Endodermal cell (in vitro differentiated cells): ENCODE results near the gene ZNF429. TPM values are rescaled to one million over a fixed set of nuclear protein-coding genes. Genes with fewer than 3 reads are reported as not detected.

ENCODE experiments used
- DNase-seq: peaks from one replicate; pipeline ENCODE4 v3.0.0-alpha.2; 2017
- H3K27ac ChIP-seq: 2 replicates; pipeline ENCODE4 v1.5.1; 2013; ENCODE audit warnings: mild to moderate bottlenecking, low read depth, low read length, moderate library complexity
- H3K27me3 ChIP-seq: 2 replicates; pipeline ENCODE4 v1.6.1; 2013; ENCODE audit warnings: mild to moderate bottlenecking, low read length, moderate library complexity; ENCODE audit not compliant: insufficient read depth, control insufficient read depth, poor library complexity, severe bottlenecking
- H3K36me3 ChIP-seq: 2 replicates; pipeline ENCODE4 v1.7.0; 2013; ENCODE audit warnings: mild to moderate bottlenecking, low read length, moderate library complexity; ENCODE audit not compliant: control insufficient read depth, insufficient read depth
- H3K4me1 ChIP-seq: one replicate; pipeline ENCODE4 v1.7.0; 2013; ENCODE audit warnings: low read length; ENCODE audit not compliant: control insufficient read depth, insufficient read depth
- H3K4me3 ChIP-seq: 2 replicates; pipeline ENCODE4 v1.5.1; 2013; ENCODE audit warnings: mild to moderate bottlenecking, low read length, moderate library complexity
- H3K9ac ChIP-seq: 2 replicates; pipeline ENCODE4 v1.6.1; 2013; ENCODE audit warnings: mild to moderate bottlenecking, low read length, moderate library complexity; ENCODE audit not compliant: poor library complexity, severe bottlenecking; ENCODE audit errors: extremely low read depth
- H3K9me3 ChIP-seq: 2 replicates; pipeline ENCODE4 v1.6.1; 2013; ENCODE audit warnings: mild to moderate bottlenecking, low read length, moderate library complexity; ENCODE audit not compliant: control insufficient read depth
- H3K27ac Mint-ChIP-seq: 2 replicates; pipeline ENCODE4 v1.8.0; 2020; ENCODE audit warnings: mixed read lengths
- H3K27me3 Mint-ChIP-seq: 2 replicates; pipeline ENCODE4 v1.8.0; 2021; ENCODE audit warnings: mild to moderate bottlenecking, mixed read lengths; ENCODE audit not compliant: insufficient read depth
- H3K36me3 Mint-ChIP-seq: 2 replicates; pipeline ENCODE4 v1.8.0; 2020; ENCODE audit warnings: low read depth, mixed read lengths
- H3K4me1 Mint-ChIP-seq: 2 replicates; pipeline ENCODE4 v1.8.0; 2020; ENCODE audit warnings: mixed read lengths
- H3K4me3 Mint-ChIP-seq: 2 replicates; pipeline ENCODE4 v1.8.0; 2020; ENCODE audit warnings: mild to moderate bottlenecking, moderate library complexity, mixed read lengths
- H3K9me3 Mint-ChIP-seq: 2 replicates; pipeline ENCODE4 v1.8.0; 2020; ENCODE audit warnings: mild to moderate bottlenecking, mixed read lengths
- CTCF ChIP-seq: fragments of 200-600 bp; sonication (generic); conservative IDR thresholded peaks from 2 replicates; pipeline ENCODE4 v1.5.0; 2021; ENCODE audit warnings: antibody characterized with exemption, mild to moderate bottlenecking
- WGBS, 2 experiments: methylation state at CpG; one replicate each; pipeline versions ENCODE4 v1.1.5 to v1.1.7; 2013; ENCODE audit warnings: missing lambda C conversion rate in 2 of 2, mixed read lengths in 1 of 2; ENCODE audit not compliant: insufficient coverage in 1 of 2, insufficient read length in 1 of 2; 5-methylcytosine and 5-hydroxymethylcytosine counted together
- total RNA-seq, 2 donors: library from RNA; stranded (reverse); fragmentation: NEBNext Ultra II Directional in 1 of 2; extraction: Animal tissue kit (Norgen Biotek cat#: 25700) in 1 of 2; gene quantifications; 2 replicates in 1 of 2; 3 replicates in 1 of 2; pipeline ENCODE4 v1.2.1, GENCODE V29; 2021

The ZNF429 gene
- total RNA-seq, 2 donors from 2014 or later, result 14.3 to 23.2 TPM

- Histone ChIP-seq H3K4me1 (no peaks in the 10 kb centered on the region), H3K4me3 (no peak overlapping the region), H3K27me3 (no peaks in the 10 kb centered on the region), H3K36me3 (no peaks in the 10 kb centered on the region), H3K9me3 (peaks cover 38% of the 10 kb centered on the region), H3K27ac (no peak overlapping the region), H3K9ac (no peak overlapping the region)
- Mint-ChIP-seq H3K4me1 (peaks cover 4% of the 10 kb centered on the region), H3K27ac (no peak overlapping the region), H3K27me3 (peaks cover 3% of the 10 kb centered on the region), H3K36me3 (no peaks in the 10 kb centered on the region), H3K4me3 (no peak overlapping the region), H3K9me3 (peaks cover 69% of the 10 kb centered on the region)
- TF ChIP-seq CTCF, result no peak
- DNase-seq, result no peak
- WGBS, 2 experiments, result 71 to 77% methylated on average over 8 of the region's 8 CpGs
Observed at GRCh38 chr19:21603431-21604231, 98.2 kb downstream of the ZNF429 start.

- Histone ChIP-seq H3K4me3 (no peak overlapping the region), H3K9ac (no peak overlapping the region), H3K36me3 (no peaks in the 10 kb centered on the region), H3K27ac (no peak overlapping the region), H3K4me1 (no peaks in the 10 kb centered on the region), H3K27me3 (no peaks in the 10 kb centered on the region), H3K9me3 (peaks cover 41% of the 10 kb centered on the region)
- no peak for TF ChIP-seq CTCF
- H3K27ac Mint-ChIP-seq, result no peak overlapping the region
- no peak overlapping the region for H3K4me3 Mint-ChIP-seq
- peaks cover 4% of the 10 kb centered on the region for H3K4me1 Mint-ChIP-seq
- 14 to 54% methylated on average over 3 to 4 of the region's 4 CpGs for WGBS, 2 experiments
- peak; percentile 47 for DNase-seq
- H3K36me3 Mint-ChIP-seq, result no peaks in the 10 kb centered on the region
- peaks cover 3% of the 10 kb centered on the region for H3K27me3 Mint-ChIP-seq
- H3K9me3 Mint-ChIP-seq, result peaks cover 68% of the 10 kb centered on the region
Observed at GRCh38 chr19:21604351-21604926, 99.0 kb downstream of the ZNF429 start.

Other genes starting within 250 kb of the ZNF429 start
- gene ZNF708, start 176.2 kb upstream of the ZNF429 start, total RNA-seq, result 10 to 100 TPM; 30.7 to 30.8 TPM
- gene ZNF738, start 146.6 kb upstream of the ZNF429 start, total RNA-seq, result 10 to 100 TPM; 44.9 to 62.4 TPM
- 10 to 100 TPM; 25.9 to 29.5 TPM for gene ZNF493, start 108.5 kb upstream of the ZNF429 start, total RNA-seq